Mesenchymal stem cell (in vitro differentiated cells and primary cell): ENCODE data around the gene DCLRE1B.
A peak's percentile ranks its signal among the peaks of the same experiment; 100 is the strongest.

Experiments
- DNase-seq: peaks from one replicate; pipeline ENCODE4 v3.0.0-alpha.2; 2013
- H2AFZ ChIP-seq: one replicate; pipeline ENCODE4 v1.6.1; 2013; ENCODE audit warnings: low read depth, mild to moderate bottlenecking, control low read depth, inconsistent platforms, low read length, moderate library complexity
- H2AK5ac ChIP-seq: 2 replicates; pipeline ENCODE4 v1.6.1; 2013; ENCODE audit warnings: low read length, moderate library complexity, mild to moderate bottlenecking, inconsistent platforms; ENCODE audit not compliant: severe bottlenecking
- H2BK120ac ChIP-seq: one replicate; pipeline ENCODE4 v1.6.1; 2013; ENCODE audit warnings: low read depth, mild to moderate bottlenecking, inconsistent platforms, low read length, moderate library complexity
- H2BK12ac ChIP-seq, 2 experiments: one replicate each; pipeline ENCODE4 v1.6.1; 2013; ENCODE audit warnings: inconsistent platforms in 2 of 2, low read length in 2 of 2, mild to moderate bottlenecking in 2 of 2, moderate library complexity in 2 of 2, control low read depth in 1 of 2
- H2BK15ac ChIP-seq: one replicate; pipeline ENCODE4 v1.6.1; 2013; ENCODE audit warnings: mild to moderate bottlenecking, low read depth, inconsistent platforms; ENCODE audit not compliant: poor library complexity, severe bottlenecking
- H2BK5ac ChIP-seq: 2 replicates; pipeline ENCODE4 v1.6.1; 2013; ENCODE audit warnings: low read depth, mild to moderate bottlenecking, low read length, control low read depth, inconsistent platforms; ENCODE audit not compliant: poor library complexity, severe bottlenecking
- H3K14ac ChIP-seq, 2 experiments: one replicate each; pipeline ENCODE4 v1.6.1; 2013; ENCODE audit warnings: inconsistent platforms in 2 of 2, low read length in 2 of 2, control low read depth in 1 of 2, mild to moderate bottlenecking in 1 of 2, moderate library complexity in 1 of 2
- H3K18ac ChIP-seq, 2 experiments: one replicate each; pipeline ENCODE4 v1.6.1; 2013; ENCODE audit warnings: inconsistent platforms in 2 of 2, low read length in 2 of 2, control low read depth in 1 of 2, low read depth in 1 of 2, mild to moderate bottlenecking in 1 of 2
- H3K23ac ChIP-seq, 2 experiments: one replicate each; pipeline ENCODE4 v1.6.1; 2013; ENCODE audit warnings: inconsistent platforms in 2 of 2, low read length in 2 of 2, mild to moderate bottlenecking in 2 of 2, moderate library complexity in 2 of 2, control low read depth in 1 of 2
- H3K27ac ChIP-seq: 2 replicates; pipeline ENCODE4 v1.5.1; 2013; ENCODE audit warnings: mild to moderate bottlenecking, moderate library complexity, low read length, control low read depth, inconsistent platforms; ENCODE audit not compliant: poor library complexity, severe bottlenecking
- H3K27me3 ChIP-seq, 2 experiments: 2 replicates each; pipeline versions ENCODE4 v1.6.1 to v1.7.0; 2013; ENCODE audit warnings: low read length in 2 of 2, mild to moderate bottlenecking in 2 of 2, moderate library complexity in 2 of 2, control low read depth in 1 of 2, inconsistent platforms in 1 of 2; ENCODE audit not compliant: control insufficient read depth in 1 of 2, insufficient read depth in 1 of 2
- H3K36me3 ChIP-seq, 2 experiments: 2 replicates each; pipeline versions ENCODE4 v1.6.1 to v1.7.0; 2013; ENCODE audit warnings: low read length in 2 of 2, control low read depth in 1 of 2, inconsistent platforms in 1 of 2, low read depth in 1 of 2, mild to moderate bottlenecking in 1 of 2; ENCODE audit not compliant: insufficient read depth in 2 of 2, control insufficient read depth in 1 of 2
- H3K4ac ChIP-seq, 2 experiments: one replicate each; pipeline ENCODE4 v1.6.1; 2013; ENCODE audit warnings: inconsistent platforms in 2 of 2, low read length in 2 of 2, mild to moderate bottlenecking in 2 of 2, moderate library complexity in 2 of 2, control low read depth in 1 of 2, low read depth in 1 of 2
- H3K4me1 ChIP-seq: 2 replicates; pipeline ENCODE4 v1.6.1; 2013; ENCODE audit warnings: low read depth, low read length, control low read depth; ENCODE audit not compliant: control insufficient read depth, insufficient read depth
- H3K4me2 ChIP-seq: 2 replicates; pipeline ENCODE4 v1.6.1; 2013; ENCODE audit warnings: low read length, mild to moderate bottlenecking, inconsistent platforms; ENCODE audit not compliant: poor library complexity, severe bottlenecking
- H3K4me3 ChIP-seq, 2 experiments: 2 replicates each; pipeline versions ENCODE4 v1.5.1 to v1.7.0; 2013; ENCODE audit warnings: low read length in 2 of 2, mild to moderate bottlenecking in 2 of 2, control low read depth in 1 of 2, low read depth in 1 of 2; ENCODE audit not compliant: insufficient read depth in 1 of 2
- H3K79me1 ChIP-seq: replicated peaks from 2 replicates; pipeline ENCODE4 v1.6.1; 2013; ENCODE audit warnings: mild to moderate bottlenecking, control low read depth, low read length, inconsistent platforms; ENCODE audit not compliant: poor library complexity, severe bottlenecking
- H3K9ac ChIP-seq: 2 replicates; pipeline ENCODE4 v1.7.0; 2013; ENCODE audit warnings: mild to moderate bottlenecking, low read length, moderate library complexity
- H3K9me3 ChIP-seq: 2 replicates; pipeline ENCODE4 v1.7.0; 2013; ENCODE audit warnings: mild to moderate bottlenecking, low read length; ENCODE audit not compliant: control insufficient read depth
- H4K8ac ChIP-seq: one replicate; pipeline ENCODE4 v1.6.1; 2013; ENCODE audit warnings: inconsistent platforms, mild to moderate bottlenecking, low read length, moderate library complexity
- H4K91ac ChIP-seq: one replicate; pipeline ENCODE4 v1.6.1; 2013; ENCODE audit warnings: mild to moderate bottlenecking, low read length, inconsistent platforms
- WGBS: methylation state at CpG from one replicate; pipeline ENCODE4 v1.1.7; 2013; ENCODE audit warnings: mixed read lengths; 5-methylcytosine and 5-hydroxymethylcytosine counted together

Gene DCLRE1B

GRCh38 chr1:113895961-113896360, 9.2 kb upstream of the DCLRE1B start:
- 92% methylated on average over 5 of the region's 8 CpGs for WGBS
- peaks cover 8% of the 10 kb centered on the region for H3K79me1 ChIP-seq
- no peak for DNase-seq

GRCh38 chr1:113898241-113898814, 6.8 kb upstream of the DCLRE1B start:
- H4K8ac ChIP-seq = no peak overlapping the region
- H3K36me3 ChIP-seq = peaks cover 17 to 78% of the 10 kb centered on the region in 2 experiments
- H3K9me3 ChIP-seq = no peaks in the 10 kb centered on the region
- no peak overlapping the region for H4K91ac ChIP-seq
- H2BK15ac ChIP-seq = no peak overlapping the region
- H3K23ac ChIP-seq = no peak overlapping the region
- H3K27ac ChIP-seq = no peak overlapping the region
- no peak for DNase-seq
- no peaks in the 10 kb centered on the region for H3K27me3 ChIP-seq
- WGBS = 100% methylated on average over 1 of the region's 1 CpG
- no peak overlapping the region for H3K4me3 ChIP-seq
- H3K4me2 ChIP-seq = no peak overlapping the region
- H3K79me1 ChIP-seq = peaks cover 16% of the 10 kb centered on the region
- no peak overlapping the region for H3K9ac ChIP-seq
- no peaks in the 10 kb centered on the region for H3K4me1 ChIP-seq
- H2BK5ac ChIP-seq = no peak overlapping the region
- H3K18ac ChIP-seq = no peak overlapping the region
- H3K14ac ChIP-seq = no peak overlapping the region
- H2BK120ac ChIP-seq = no peak overlapping the region
- H2AFZ ChIP-seq = no peak overlapping the region
- no peak overlapping the region for H2BK12ac ChIP-seq
- H2AK5ac ChIP-seq = no peak overlapping the region
- H3K4ac ChIP-seq = no peak overlapping the region

More at GRCh38 chr1:113895961-113896360, 9.2 kb upstream of the DCLRE1B start:
- H4K8ac ChIP-seq = no peak overlapping the region
- no peak overlapping the region for H3K9ac ChIP-seq
- no peaks in the 10 kb centered on the region for H3K4me1 ChIP-seq
- H2BK120ac ChIP-seq = no peak overlapping the region
- H3K14ac ChIP-seq = no peak overlapping the region
- H3K9me3 ChIP-seq = no peaks in the 10 kb centered on the region
- H3K23ac ChIP-seq = no peak overlapping the region
- H2AK5ac ChIP-seq = no peak overlapping the region
- no peak overlapping the region for H3K18ac ChIP-seq
- no peak overlapping the region for H2AFZ ChIP-seq
- peaks cover 17 to 61% of the 10 kb centered on the region in 2 experiments for H3K36me3 ChIP-seq
- H4K91ac ChIP-seq = no peak overlapping the region
- no peak overlapping the region for H2BK5ac ChIP-seq
- no peak overlapping the region for H3K4me3 ChIP-seq
- H2BK12ac ChIP-seq = no peak overlapping the region
- no peaks in the 10 kb centered on the region for H3K27me3 ChIP-seq
- no peak overlapping the region for H2BK15ac ChIP-seq
- no peak overlapping the region for H3K4me2 ChIP-seq
- no peak overlapping the region for H3K27ac ChIP-seq
- no peak overlapping the region for H3K4ac ChIP-seq

- Histone ChIP-seq H3K4me1 (peaks cover 1% of the 10 kb centered on the region), H3K4me2 (no peak overlapping the region), H2AFZ (no peak overlapping the region), H3K18ac (no peak overlapping the region), H3K27me3 (no peaks in the 10 kb centered on the region), H3K4me3 (no peak overlapping the region), H4K8ac (no peak overlapping the region), H3K14ac (no peak overlapping the region), H3K9me3 (no peaks in the 10 kb centered on the region), H2AK5ac (no peak overlapping the region), H3K36me3 (peaks cover 15 to 76% of the 10 kb centered on the region in 2 experiments), H3K23ac (no peak overlapping the region), H3K9ac (peak overlapping the region; percentile 40), H3K4ac (no peak overlapping the region), H2BK12ac (no peak overlapping the region), H2BK15ac (no peak overlapping the region), H3K79me1 (peaks cover 19% of the 10 kb centered on the region), H3K27ac (no peak overlapping the region), H2BK5ac (no peak overlapping the region), H4K91ac (no peak overlapping the region), H2BK120ac (no peak overlapping the region)
- DNase-seq = no peak
Observed at GRCh38 chr1:113899111-113899510, 6.0 kb upstream of the DCLRE1B start.

GRCh38 chr1:113901191-113901590, 3.9 kb upstream of the DCLRE1B start:
- Histone ChIP-seq H2BK15ac (no peak overlapping the region), H3K27ac (no peak overlapping the region), H4K91ac (no peak overlapping the region), H3K4me3 (no peak overlapping the region), H2BK12ac (no peak overlapping the region), H3K9me3 (no peaks in the 10 kb centered on the region), H3K27me3 (no peaks in the 10 kb centered on the region), H3K23ac (no peak overlapping the region), H3K36me3 (peaks cover 12 to 55% of the 10 kb centered on the region in 2 experiments), H2AFZ (no peak overlapping the region), H2BK5ac (no peak overlapping the region), H2AK5ac (no peak overlapping the region), H3K4me2 (no peak overlapping the region), H2BK120ac (no peak overlapping the region), H4K8ac (no peak overlapping the region), H3K14ac (no peak overlapping the region), H3K79me1 (peaks cover 22% of the 10 kb centered on the region), H3K18ac (no peak overlapping the region), H3K4me1 (peaks cover 3% of the 10 kb centered on the region), H3K4ac (no peak overlapping the region), H3K9ac (no peak overlapping the region)
- 67% methylated on average over 2 of the region's 3 CpGs for WGBS
- no peak for DNase-seq
